ENCODE results near the gene SPNS3.

GRCh38 chr17:4426499-4427208, 7.1 kb upstream of the SPNS3 start:
- TF ChIP-seq CTCF (optimal IDR thresholded peaks at IDR 0.05 in 1 of 3, IDR thresholded peaks at IDR 0.05 in 1 of 3, conservative IDR thresholded peaks at IDR 0.05 in 1 of 3; ENCODE audit: extremely low read depth in 1 of 3, insufficient read depth in 2 of 3, low read length in 3 of 3), result no peak
- no peak for TF ChIP-seq EZH2 (IDR thresholded peaks at IDR 0.05; ENCODE audit: low read length)
